A673 (cell line): ENCODE measurements around the gene ROR2. TPM values are rescaled to one million over a fixed set of nuclear protein-coding genes. Genes with fewer than 3 reads are reported as not detected.

Source experiments
- BruUV-seq: library from RNA; stranded (reverse); fragments of 400-500 nt; replicated peaks from 2 replicates; lab custom pipeline; 2021; lab: Mats Ljungman, UMichigan
- CTCF ChIA-PET: fragments of 300-600 bp; sonication (Branson Sonifier 250); formaldehyde crosslinking; loops from one replicate; lab custom pipeline; 2022; ENCODE audit warnings: antibody characterized with exemption; lab: Charles Lee
- POLR2A ChIA-PET: fragments of 300-600 bp; sonication (Branson Sonifier 250); formaldehyde crosslinking; loops from one replicate; lab custom pipeline; 2022; ENCODE audit warnings: antibody characterized with exemption; ENCODE audit not compliant: low non-redundant PET; lab: Charles Lee
- DNase-seq: peaks from one replicate; pipeline ENCODE4 v3.0.0-alpha.2; 2015; ENCODE audit warnings: low spot score
- H3K27ac ChIP-seq: fragments of 200-600 bp; sonication (generic); 2 replicates; pipeline ENCODE4 v1.5.1; 2016; ENCODE audit warnings: mixed run types, low read depth, mild to moderate bottlenecking, mixed read lengths, antibody characterized with exemption, low read length; ENCODE audit not compliant: poor library complexity, severe bottlenecking
- H3K27me3 ChIP-seq: fragments of 200-600 bp; sonication (generic); replicated peaks from 2 replicates; pipeline ENCODE4 v1.6.1; 2017; ENCODE audit warnings: mixed run types, low read depth, mild to moderate bottlenecking, mixed read lengths, antibody characterized with exemption, low read length; ENCODE audit not compliant: insufficient read depth, poor library complexity
- H3K36me3 ChIP-seq: fragments of 200-600 bp; sonication (generic); 2 replicates; pipeline ENCODE4 v1.6.1; 2016; ENCODE audit warnings: mixed run types, mild to moderate bottlenecking, mixed read lengths, antibody characterized with exemption, low read length; ENCODE audit not compliant: insufficient read depth, poor library complexity, severe bottlenecking
- H3K4me1 ChIP-seq: fragments of 200-600 bp; sonication (generic); 2 replicates; pipeline ENCODE4 v1.6.1; 2017; ENCODE audit warnings: mixed run types, mild to moderate bottlenecking, mixed read lengths, antibody characterized with exemption, low read length; ENCODE audit not compliant: insufficient read depth, poor library complexity, severe bottlenecking
- H3K4me3 ChIP-seq: fragments of 200-600 bp; sonication (generic); 2 replicates; pipeline ENCODE4 v1.5.1; 2016; ENCODE audit warnings: low read depth, mixed run types, mild to moderate bottlenecking, mixed read lengths, low read length; ENCODE audit not compliant: poor library complexity, severe bottlenecking
- H3K9me3 ChIP-seq: fragments of 200-600 bp; sonication (generic); 2 replicates; pipeline ENCODE4 v1.6.1; 2016; ENCODE audit warnings: mixed run types, low read depth, mild to moderate bottlenecking, mixed read lengths, antibody characterized with exemption, low read length; ENCODE audit not compliant: poor library complexity, severe bottlenecking
- EZH2 ChIP-seq: fragments of 200-600 bp; sonication (generic); IDR thresholded peaks from 2 replicates; pipeline ENCODE4 v1.6.1; 2017; ENCODE audit warnings: borderline replicate concordance, low read depth, mild to moderate bottlenecking, mixed read lengths, antibody characterized with exemption, low read length; ENCODE audit not compliant: poor library complexity, severe bottlenecking
- intact Hi-C: fragments of 100-400 bp; cut with micrococcal nuclease; formaldehyde crosslinking; loops from one replicate; pipeline ENCODE4 v1.10.0; 2022; ENCODE audit not compliant: unreplicated experiment
- total RNA-seq: library from RNA; stranded (reverse); gene quantifications from 2 replicates; pipeline ENCODE4 v1.2.3, GENCODE V29; 2021
- TF ChIP-seq, protein P1 (sequence below): fragments of 300-800, 200-600 bp; sonication (generic); conservative IDR thresholded peaks from 2 replicates; pipeline ENCODE4 v1.5.1; 2017; ENCODE audit warnings: low read depth, mild to moderate bottlenecking, antibody characterized with exemption, low read length, moderate library complexity, mixed read lengths

The ROR2 gene
- total RNA-seq, 1 experiment from 2014 or later, result 12.3 TPM

GRCh38 chr9:91882627-91883026 lies 67.4 kb downstream of the ROR2 start:
- Histone ChIP-seq H3K27ac (no peak overlapping the region), H3K4me1 (peaks cover 5% of the 10 kb centered on the region), H3K27me3 (no peaks in the 10 kb centered on the region), H3K4me3 (no peak overlapping the region), H3K36me3 (no peaks in the 10 kb centered on the region), H3K9me3 (no peaks in the 10 kb centered on the region)
- POLR2A ChIA-PET, result no interaction called here
- no peak for DNase-seq
- CTCF ChIA-PET, result no interaction called here
- no peak for TF ChIP-seq EZH2
- TF ChIP-seq, protein P1, sequence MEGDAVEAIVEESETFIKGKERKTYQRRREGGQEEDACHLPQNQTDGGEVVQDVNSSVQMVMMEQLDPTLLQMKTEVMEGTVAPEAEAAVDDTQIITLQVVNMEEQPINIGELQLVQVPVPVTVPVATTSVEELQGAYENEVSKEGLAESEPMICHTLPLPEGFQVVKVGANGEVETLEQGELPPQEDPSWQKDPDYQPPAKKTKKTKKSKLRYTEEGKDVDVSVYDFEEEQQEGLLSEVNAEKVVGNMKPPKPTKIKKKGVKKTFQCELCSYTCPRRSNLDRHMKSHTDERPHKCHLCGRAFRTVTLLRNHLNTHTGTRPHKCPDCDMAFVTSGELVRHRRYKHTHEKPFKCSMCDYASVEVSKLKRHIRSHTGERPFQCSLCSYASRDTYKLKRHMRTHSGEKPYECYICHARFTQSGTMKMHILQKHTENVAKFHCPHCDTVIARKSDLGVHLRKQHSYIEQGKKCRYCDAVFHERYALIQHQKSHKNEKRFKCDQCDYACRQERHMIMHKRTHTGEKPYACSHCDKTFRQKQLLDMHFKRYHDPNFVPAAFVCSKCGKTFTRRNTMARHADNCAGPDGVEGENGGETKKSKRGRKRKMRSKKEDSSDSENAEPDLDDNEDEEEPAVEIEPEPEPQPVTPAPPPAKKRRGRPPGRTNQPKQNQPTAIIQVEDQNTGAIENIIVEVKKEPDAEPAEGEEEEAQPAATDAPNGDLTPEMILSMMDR, result no peak; the same call in 1 of the 2 replicates
- intact Hi-C loops, result no loop called here
- no TSS peak for BruUV-seq

DNA sequence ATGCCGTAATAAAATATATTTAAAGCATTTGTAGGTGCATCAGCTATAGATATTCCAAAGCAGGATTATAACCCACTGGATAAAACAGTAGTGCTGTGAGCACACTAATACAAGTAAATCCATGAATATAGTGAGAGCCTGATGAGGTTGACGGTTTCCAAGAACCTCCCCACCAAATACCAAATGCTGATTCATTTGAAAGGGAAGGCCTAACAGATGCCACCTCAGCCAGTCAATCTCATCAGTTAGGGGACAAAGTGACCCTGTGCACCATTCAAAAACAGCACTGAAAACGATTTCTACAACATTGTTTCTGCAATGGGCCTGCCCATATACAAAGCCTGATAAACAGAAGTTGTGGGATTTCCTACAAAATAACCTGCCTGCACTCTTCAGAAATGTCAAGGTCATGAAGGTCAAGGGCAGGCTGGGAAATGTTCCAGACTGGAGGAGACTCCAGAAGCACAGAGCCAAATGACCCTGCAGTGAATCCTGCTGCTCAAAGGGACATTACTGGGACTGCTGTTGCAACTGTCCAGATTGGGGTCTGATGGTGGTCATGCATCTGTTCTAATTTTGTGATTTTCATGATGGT lies 69.6 kb downstream of the ROR2 start:
- peaks cover 5% of the 10 kb centered on the region for H3K4me1 ChIP-seq
- intact Hi-C loops, result no loop called here
- ChIA-PET POLR2A (no interaction called here), CTCF (no interaction called here)
- H3K36me3 ChIP-seq, result no peaks in the 10 kb centered on the region
- DNase-seq, result no peak
- no peak overlapping the region for H3K27ac ChIP-seq
- no peaks in the 10 kb centered on the region for H3K27me3 ChIP-seq
- no peak overlapping the region for H3K4me3 ChIP-seq
- BruUV-seq, result no TSS peak
- TF ChIP-seq EZH2, result no peak
- TF ChIP-seq, protein P1, result no peak
- H3K9me3 ChIP-seq, result no peaks in the 10 kb centered on the region

DNA sequence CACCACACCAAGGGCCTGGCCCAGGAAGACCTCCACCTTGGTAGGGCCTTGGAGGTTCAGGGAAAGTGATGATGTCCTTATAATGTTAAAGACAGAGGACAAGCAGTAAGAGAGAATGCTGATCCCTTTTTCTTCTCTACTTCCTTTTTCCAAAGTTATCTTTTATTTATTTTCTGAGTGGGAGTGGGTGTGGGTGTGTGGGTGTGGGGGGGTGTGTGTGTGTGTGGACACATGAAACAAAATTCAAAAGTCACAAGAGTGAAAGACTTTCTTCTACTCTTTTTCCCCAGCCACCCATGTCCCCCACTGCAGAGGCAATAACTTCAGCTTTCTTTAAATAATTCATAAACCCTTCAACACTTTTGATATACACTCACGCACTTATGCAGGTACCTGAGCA lies 70.8 kb downstream of the ROR2 start:
- BruUV-seq, result no TSS peak
- Histone ChIP-seq H3K27ac (no peak overlapping the region), H3K4me3 (no peak overlapping the region), H3K36me3 (no peaks in the 10 kb centered on the region), H3K27me3 (no peaks in the 10 kb centered on the region), H3K4me1 (no peaks in the 10 kb centered on the region), H3K9me3 (no peaks in the 10 kb centered on the region)
- TF ChIP-seq EZH2, result no peak
- ChIA-PET CTCF (no interaction called here), POLR2A (no interaction called here)
- intact Hi-C loops, result no loop called here
- no peak for DNase-seq

DNA sequence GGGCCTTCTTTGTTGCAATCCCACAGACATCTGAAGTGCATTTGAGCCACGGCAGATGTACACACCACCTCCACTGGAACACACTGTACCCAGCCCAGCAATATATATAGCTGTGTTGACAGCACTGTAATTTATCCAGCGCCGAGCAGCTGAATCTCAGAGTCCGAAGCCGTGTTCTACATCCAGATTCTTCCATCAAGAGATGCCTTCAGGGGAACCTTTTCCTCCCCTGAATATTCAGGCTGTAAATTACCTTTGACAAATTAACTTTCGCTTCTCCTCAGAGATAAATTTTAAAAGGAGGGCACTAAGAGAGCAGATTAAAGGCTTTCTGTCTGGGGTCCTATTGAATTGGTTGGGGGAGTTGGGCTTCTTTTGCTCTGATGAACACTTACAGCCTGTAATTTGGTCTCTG lies 76.4 kb downstream of the ROR2 start:
- Histone ChIP-seq H3K4me1 (no peaks in the 10 kb centered on the region), H3K36me3 (no peaks in the 10 kb centered on the region), H3K27ac (no peak overlapping the region), H3K27me3 (no peaks in the 10 kb centered on the region), H3K9me3 (no peaks in the 10 kb centered on the region), H3K4me3 (no peak overlapping the region)
- no TSS peak for BruUV-seq
- ChIA-PET CTCF (interaction anchor here (0.5 kb wide), 1 partner anchor 1439 kb away, joined by 3 read pairs; no protein-coding TSS in a partner anchor), POLR2A (no interaction called here)
- intact Hi-C loops, result no loop called here
- TF ChIP-seq EZH2, result no peak
- TF ChIP-seq, protein P1, result no peak
- DNase-seq, result no peak
